ENCODE data around the gene SPRR2F. TPM values are rescaled to one million over a fixed set of nuclear protein-coding genes. Genes with fewer than 3 reads are reported as not detected.

Gene SPRR2F
- total RNA-seq, 1 experiment from 2014 or later = not detected

GRCh38 chr1:153087652-153088051 lies 25.7 kb downstream of the SPRR2F start:
- H3K4me1 ChIP-seq (ENCODE audit: control insufficient read depth in 1 of 2, insufficient read depth in 2 of 2, low read length in 2 of 2) = no peaks in the 10 kb centered on the region
- no peaks in the 10 kb centered on the region for H3K36me3 ChIP-seq (ENCODE audit: control insufficient read depth in 1 of 2, insufficient read depth in 2 of 2, low read length in 2 of 2)
- no peak overlapping the region for H2AFZ ChIP-seq (ENCODE audit: low read depth, low read length, poor library complexity, severe bottlenecking)
- H4K20me1 ChIP-seq (ENCODE audit: insufficient read depth) = no peaks in the 10 kb centered on the region
- no peak overlapping the region for H3K9ac ChIP-seq (ENCODE audit: low read length)
- H3K27ac ChIP-seq (ENCODE audit: low read depth, low read length) = no peak overlapping the region
- DNase-seq (ENCODE audit: low read depth, low spot score) (no peak), ATAC-seq (no peak)
- H3K4me2 ChIP-seq (ENCODE audit: low read length) = no peak overlapping the region
- no TSS peak for BruUV-seq (replicated peaks)
- H3K9me2 ChIP-seq (ENCODE audit: insufficient read depth) = no peaks in the 10 kb centered on the region
- peaks cover 13% of the 10 kb centered on the region; the same call in 1 of the 2 replicates for H3K27me3 ChIP-seq (ENCODE audit: insufficient read depth, low read length)
- ChIA-PET RAD21 (ENCODE audit: low non-redundant PET in 1 of 2, low total read pairs in 2 of 2, uncharacterized antibody in 2 of 2, unreplicated experiment in 2 of 2) (no interaction called here), POLR2A (no interaction called here), CTCF (no interaction called here)
- intact Hi-C loops (cut with micrococcal nuclease) = no loop called here
- no peaks in the 10 kb centered on the region for H3K79me2 ChIP-seq (ENCODE audit: insufficient read depth, low read length)
- TF ChIP-seq ZNF274 (IDR thresholded peaks at IDR 0.05; ENCODE audit: low read depth, low read length) (no peak), FOSL1 (IDR thresholded peaks at IDR 0.05; ENCODE audit: low read depth) (no peak)
- no peak overlapping the region for H3K4me3 ChIP-seq (replicated peaks in 1 of 2; ENCODE audit: low read depth in 1 of 2, low read length in 2 of 2)
- H3K9me3 ChIP-seq (ENCODE audit: control insufficient read depth in 1 of 2, insufficient read depth in 1 of 2, low read depth in 1 of 2, low read length in 2 of 2) = no peaks in the 10 kb centered on the region

DNA sequence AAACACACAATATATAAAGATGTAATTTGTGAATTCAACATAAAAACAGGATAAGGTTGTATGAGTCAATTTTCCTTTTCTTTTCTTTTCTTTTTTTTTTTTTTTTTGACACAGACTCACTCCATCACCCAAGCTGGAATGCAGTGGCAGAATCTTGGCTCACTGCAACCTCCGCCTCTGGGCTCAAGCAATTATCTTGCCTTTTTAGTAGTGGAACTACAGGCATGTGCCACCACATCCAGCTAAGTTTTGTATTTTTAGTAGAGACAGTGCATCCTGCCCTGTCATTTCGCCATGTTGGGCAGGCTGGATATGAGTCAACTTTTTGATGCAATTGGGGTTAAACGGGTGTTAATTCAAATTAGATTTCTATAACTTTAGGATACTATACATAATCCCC lies 31.6 kb downstream of the SPRR2F start:
- no peaks in the 10 kb centered on the region for H3K9me2 ChIP-seq (ENCODE audit: insufficient read depth)
- peaks cover 10% of the 10 kb centered on the region for H3K27me3 ChIP-seq (ENCODE audit: insufficient read depth, low read length)
- H2AFZ ChIP-seq (ENCODE audit: low read depth, low read length, poor library complexity, severe bottlenecking) = no peak overlapping the region
- no peaks in the 10 kb centered on the region for H4K20me1 ChIP-seq (ENCODE audit: insufficient read depth)
- H3K9me3 ChIP-seq (ENCODE audit: control insufficient read depth in 1 of 2, insufficient read depth in 1 of 2, low read depth in 1 of 2, low read length in 2 of 2) = no peaks in the 10 kb centered on the region; a peak in 1 of 4 replicates
- H3K27ac ChIP-seq (ENCODE audit: low read depth, low read length) = no peak overlapping the region
- ChIA-PET RAD21 (ENCODE audit: low non-redundant PET in 1 of 2, low total read pairs in 2 of 2, uncharacterized antibody in 2 of 2, unreplicated experiment in 2 of 2) (no interaction called here), POLR2A (no interaction called here), CTCF (no interaction called here)
- no peak for DNase-seq (ENCODE audit: low read depth, low spot score)
- H3K9ac ChIP-seq (ENCODE audit: low read length) = no peak overlapping the region
- H3K79me2 ChIP-seq (ENCODE audit: insufficient read depth, low read length) = no peaks in the 10 kb centered on the region
- H3K4me1 ChIP-seq (ENCODE audit: control insufficient read depth in 1 of 2, insufficient read depth in 2 of 2, low read length in 2 of 2) = no peaks in the 10 kb centered on the region
- no peak overlapping the region for H3K4me3 ChIP-seq (replicated peaks in 1 of 2; ENCODE audit: low read depth in 1 of 2, low read length in 2 of 2)
- intact Hi-C loops (cut with micrococcal nuclease) = no loop called here
- H3K36me3 ChIP-seq (ENCODE audit: control insufficient read depth in 1 of 2, insufficient read depth in 2 of 2, low read length in 2 of 2) = no peaks in the 10 kb centered on the region
- no peak overlapping the region for H3K4me2 ChIP-seq (ENCODE audit: low read length)
- no peak for ATAC-seq
- TF ChIP-seq POLR2AphosphoS5 (IDR thresholded peaks at IDR 0.05; ENCODE audit: low read depth, low read length) = no peak
- no peak for TF ChIP-seq MAX (IDR thresholded peaks at IDR 0.05)
- TF ChIP-seq, protein P1, sequence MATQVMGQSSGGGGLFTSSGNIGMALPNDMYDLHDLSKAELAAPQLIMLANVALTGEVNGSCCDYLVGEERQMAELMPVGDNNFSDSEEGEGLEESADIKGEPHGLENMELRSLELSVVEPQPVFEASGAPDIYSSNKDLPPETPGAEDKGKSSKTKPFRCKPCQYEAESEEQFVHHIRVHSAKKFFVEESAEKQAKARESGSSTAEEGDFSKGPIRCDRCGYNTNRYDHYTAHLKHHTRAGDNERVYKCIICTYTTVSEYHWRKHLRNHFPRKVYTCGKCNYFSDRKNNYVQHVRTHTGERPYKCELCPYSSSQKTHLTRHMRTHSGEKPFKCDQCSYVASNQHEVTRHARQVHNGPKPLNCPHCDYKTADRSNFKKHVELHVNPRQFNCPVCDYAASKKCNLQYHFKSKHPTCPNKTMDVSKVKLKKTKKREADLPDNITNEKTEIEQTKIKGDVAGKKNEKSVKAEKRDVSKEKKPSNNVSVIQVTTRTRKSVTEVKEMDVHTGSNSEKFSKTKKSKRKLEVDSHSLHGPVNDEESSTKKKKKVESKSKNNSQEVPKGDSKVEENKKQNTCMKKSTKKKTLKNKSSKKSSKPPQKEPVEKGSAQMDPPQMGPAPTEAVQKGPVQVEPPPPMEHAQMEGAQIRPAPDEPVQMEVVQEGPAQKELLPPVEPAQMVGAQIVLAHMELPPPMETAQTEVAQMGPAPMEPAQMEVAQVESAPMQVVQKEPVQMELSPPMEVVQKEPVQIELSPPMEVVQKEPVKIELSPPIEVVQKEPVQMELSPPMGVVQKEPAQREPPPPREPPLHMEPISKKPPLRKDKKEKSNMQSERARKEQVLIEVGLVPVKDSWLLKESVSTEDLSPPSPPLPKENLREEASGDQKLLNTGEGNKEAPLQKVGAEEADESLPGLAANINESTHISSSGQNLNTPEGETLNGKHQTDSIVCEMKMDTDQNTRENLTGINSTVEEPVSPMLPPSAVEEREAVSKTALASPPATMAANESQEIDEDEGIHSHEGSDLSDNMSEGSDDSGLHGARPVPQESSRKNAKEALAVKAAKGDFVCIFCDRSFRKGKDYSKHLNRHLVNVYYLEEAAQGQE (IDR thresholded peaks at IDR 0.05; ENCODE audit: low read depth) = no peak
- no peak for TF ChIP-seq JUND (IDR thresholded peaks at IDR 0.05)
- no peak for TF ChIP-seq POLR2A (IDR thresholded peaks at IDR 0.05; ENCODE audit: borderline replicate concordance, extremely low read depth, insufficient read depth, insufficient read length)
- TF ChIP-seq, protein P2, sequence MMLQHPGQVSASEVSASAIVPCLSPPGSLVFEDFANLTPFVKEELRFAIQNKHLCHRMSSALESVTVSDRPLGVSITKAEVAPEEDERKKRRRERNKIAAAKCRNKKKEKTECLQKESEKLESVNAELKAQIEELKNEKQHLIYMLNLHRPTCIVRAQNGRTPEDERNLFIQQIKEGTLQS (IDR thresholded peaks at IDR 0.05) = no peak
- no peak for TF ChIP-seq SP1 (IDR thresholded peaks at IDR 0.05; ENCODE audit: low read depth)
- TF ChIP-seq ELF1 (IDR thresholded peaks at IDR 0.05; ENCODE audit: borderline replicate concordance, low read depth) = no peak
- TF ChIP-seq ZFX (IDR thresholded peaks at IDR 0.05) = no peak
- TF ChIP-seq CEBPB (IDR thresholded peaks at IDR 0.05; ENCODE audit: low read depth) = no peak
- no peak for TF ChIP-seq CBX3 (IDR thresholded peaks at IDR 0.05; ENCODE audit: low read depth)
- TF ChIP-seq EZH2 (IDR thresholded peaks at IDR 0.05) = no peak
- TF ChIP-seq FOSL1 (IDR thresholded peaks at IDR 0.05; ENCODE audit: low read depth) = no peak
- no peak for TF ChIP-seq SRF (IDR thresholded peaks at IDR 0.05; ENCODE audit: low read depth)
- no peak for TF ChIP-seq EGR1 (IDR thresholded peaks at IDR 0.05; ENCODE audit: low read depth)
- TF ChIP-seq SIN3A (IDR thresholded peaks at IDR 0.05; ENCODE audit: low read depth) = no peak
- no TSS peak for BruUV-seq (replicated peaks)
